HG03565 (cell line): ENCODE data around the gene CEACAM4.

Experiments used
- ATAC-seq: cut with Tn5 transposase; IDR thresholded peaks from one replicate; pipeline ENCODE4 v1.9.1; 2021; ENCODE audit warnings: mild to moderate bottlenecking, moderate library complexity; ENCODE audit not compliant: unreplicated experiment

CEACAM4 gene

DNA sequence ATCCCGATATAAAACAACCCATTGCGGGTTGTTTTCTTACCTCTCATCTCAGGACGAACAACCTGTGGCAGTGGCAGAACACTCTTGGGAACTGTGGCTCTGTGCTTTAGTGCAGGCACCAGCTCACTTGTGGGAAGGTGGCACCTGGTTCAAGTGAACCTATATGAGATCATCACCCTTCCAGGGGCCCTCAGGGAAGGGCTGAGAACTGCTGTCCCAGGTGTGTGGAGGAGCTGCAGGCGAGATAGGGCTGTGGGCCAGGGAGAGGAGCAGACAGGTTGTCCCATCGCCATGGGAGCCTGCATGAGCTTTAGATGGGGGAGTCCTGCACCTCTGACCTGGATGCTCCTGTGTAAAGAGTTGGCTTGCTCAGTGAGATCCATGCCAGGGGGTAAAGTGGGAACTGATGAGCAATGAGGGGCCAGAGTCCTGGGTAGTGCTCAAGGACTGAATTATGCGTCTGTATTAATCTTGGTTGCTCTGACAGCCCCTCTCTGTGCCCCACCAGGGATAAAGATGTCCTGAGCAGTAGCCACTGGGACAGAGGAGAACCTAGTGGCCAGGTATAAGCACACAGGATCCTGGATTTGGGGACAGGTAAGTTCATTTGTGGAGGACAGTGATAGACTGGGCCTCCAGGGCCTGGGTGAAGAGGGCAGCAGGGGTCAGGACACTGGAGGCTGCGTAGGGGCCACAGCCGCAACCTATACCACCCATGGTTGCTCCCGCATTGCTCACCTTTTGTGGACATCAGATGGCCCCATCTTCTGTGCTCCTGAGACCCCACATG, 8.7 kb downstream of the CEACAM4 start:
- ATAC-seq = no peak

GRCh38 chr19:41616792-41617621, 9.9 kb downstream of the CEACAM4 start:
- ATAC-seq = no peak

DNA sequence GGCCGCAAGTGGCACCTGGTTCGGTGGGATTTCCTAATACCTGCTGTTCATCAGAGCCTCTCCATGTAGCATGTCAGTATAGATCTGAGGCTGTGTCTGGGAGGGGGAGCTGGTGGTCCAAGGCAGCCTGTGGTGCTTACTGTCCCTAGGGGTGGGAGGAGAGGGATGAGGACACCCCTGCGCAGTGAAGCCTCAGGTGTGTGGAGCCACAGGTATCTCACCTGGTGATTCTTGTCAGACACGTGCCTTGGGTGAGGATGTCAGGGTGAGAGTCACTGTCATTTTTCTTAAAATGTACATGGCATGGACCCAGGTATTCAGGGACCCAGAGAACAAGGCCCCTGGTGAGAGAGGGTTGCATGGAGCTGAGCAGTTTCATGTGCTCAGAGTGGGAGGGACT, 11.7 kb downstream of the CEACAM4 start:
- ATAC-seq = no peak

DNA sequence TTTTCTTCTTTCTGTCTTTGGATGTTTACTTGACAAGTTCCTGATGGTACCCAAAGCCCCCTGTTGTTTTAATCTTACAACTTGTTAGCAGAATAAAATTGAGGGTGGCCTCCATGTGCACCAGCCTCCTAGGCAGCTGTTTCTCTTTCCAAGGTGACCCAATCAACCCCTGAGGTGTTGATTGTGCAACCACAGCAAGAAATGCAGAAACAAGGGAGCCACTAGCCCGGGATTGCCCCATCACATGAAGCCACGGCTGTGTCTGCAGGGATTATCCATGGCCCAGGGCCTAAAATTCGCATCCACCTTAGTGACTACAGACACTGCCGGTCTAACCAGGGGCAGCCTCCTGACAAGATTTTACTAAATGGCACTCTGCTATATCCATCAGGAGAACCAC, 14.4 kb downstream of the CEACAM4 start:
- no peak for ATAC-seq

- ATAC-seq = no peak
Measured at GRCh38 chr19:41610789-41611188, 16.1 kb downstream of the CEACAM4 start.

- no peak for ATAC-seq
Measured at GRCh38 chr19:41607668-41608067, 19.2 kb downstream of the CEACAM4 start.

- no peak for ATAC-seq
Measured at GRCh38 chr19:41606215-41606837, 20.5 kb downstream of the CEACAM4 start.

GRCh38 chr19:41604831-41605230, 22.0 kb downstream of the CEACAM4 start:
- ATAC-seq = no peak

DNA sequence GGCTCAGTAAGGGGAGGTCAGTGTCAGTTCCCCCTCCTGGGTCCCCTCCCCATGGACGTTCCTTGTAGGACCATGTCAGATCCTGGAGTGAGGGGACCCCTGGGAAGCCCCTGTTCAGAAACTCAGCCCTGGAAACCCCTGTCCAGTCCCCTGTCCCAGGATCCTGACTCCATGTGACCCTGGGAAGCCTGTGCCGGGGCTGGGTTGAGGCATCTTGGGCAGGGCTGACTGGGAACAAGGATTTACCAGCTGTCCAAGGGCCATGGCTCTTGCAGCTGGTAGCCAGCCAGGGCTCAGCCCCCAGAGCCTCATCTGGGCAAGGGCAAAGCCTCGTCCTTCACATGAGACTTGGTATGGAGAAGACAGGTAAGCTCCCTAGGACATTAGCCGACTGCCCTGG, 25.1 kb downstream of the CEACAM4 start:
- no peak for ATAC-seq

DNA sequence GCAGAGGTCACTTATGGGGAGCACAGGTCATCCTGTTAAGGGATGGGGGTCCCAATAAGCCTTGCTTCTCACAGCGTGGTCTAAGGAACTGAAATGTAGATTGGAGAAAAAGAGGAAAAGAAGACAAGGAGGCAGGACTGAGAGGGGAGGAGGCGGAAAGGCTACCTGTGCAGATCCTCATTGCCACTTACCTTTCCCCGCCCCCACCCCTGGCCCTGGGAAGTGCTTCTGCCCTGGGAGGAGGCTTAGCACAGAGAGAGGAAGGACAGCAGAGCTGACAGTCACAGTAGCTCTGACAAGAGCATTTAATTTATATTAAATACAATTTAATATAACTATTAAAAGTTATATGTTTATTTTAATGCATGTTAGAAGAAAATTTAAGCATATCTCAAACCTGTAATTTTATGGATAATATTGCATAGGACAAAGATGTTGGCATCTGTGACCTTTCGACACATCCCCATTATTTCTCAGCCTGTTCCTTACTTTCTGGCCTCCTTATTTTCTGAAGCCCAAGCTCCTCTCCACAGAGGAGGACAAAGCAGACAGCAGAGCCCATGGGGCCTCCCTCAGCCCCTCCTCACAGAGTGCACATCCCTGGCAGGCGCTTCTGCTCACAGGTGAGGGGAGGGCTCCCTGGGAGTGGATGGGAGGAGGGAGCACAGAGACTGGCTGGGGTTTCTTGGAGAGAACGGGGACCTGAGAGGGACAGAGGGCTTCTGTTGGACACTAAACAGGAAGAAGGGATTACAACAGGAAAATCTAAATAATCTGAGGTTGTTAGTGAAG, 27.5 kb downstream of the CEACAM4 start:
- no peak for ATAC-seq

DNA sequence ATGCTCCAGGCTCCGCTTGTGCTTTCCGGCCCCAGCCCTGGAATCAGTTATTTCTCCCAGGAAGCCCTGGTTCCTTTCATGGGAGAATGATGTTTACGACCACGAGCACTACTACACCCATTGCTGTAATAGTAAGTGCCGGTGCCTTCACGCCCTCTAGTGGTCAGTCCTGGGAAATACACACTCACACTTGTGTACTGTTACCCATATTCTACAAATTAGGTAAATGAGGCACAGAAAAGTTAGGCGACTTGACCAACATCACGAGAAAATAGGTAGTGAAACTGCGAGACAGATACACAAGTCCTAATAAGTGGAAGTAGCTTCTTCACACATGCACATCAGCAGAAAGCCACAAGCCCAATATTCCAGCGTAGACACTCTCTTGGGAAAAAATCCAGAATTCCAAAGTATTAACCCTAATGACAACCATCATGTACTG, 29.3 kb downstream of the CEACAM4 start:
- ATAC-seq = peak; percentile 43

DNA sequence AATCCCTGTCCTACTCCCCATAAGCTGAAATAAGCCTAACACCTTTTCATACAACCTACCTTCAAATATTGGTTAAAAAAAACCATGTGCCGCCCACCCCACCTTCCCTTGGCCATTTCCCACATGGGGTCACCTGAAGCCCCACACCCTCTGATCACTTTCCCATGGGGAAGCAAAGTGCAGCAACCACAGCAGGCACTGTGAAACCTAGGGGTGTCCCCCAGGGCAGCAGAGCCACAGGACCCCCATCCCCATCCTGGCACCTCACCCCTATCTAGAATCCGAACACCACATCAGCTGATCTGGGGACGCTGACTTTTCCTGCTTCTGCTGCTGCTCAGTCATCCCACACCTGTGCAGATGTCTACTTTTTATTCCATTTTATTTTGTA, 31.0 kb downstream of the CEACAM4 start:
- no peak for ATAC-seq

GRCh38 chr19:41595258-41595889, 31.5 kb downstream of the CEACAM4 start:
- peak; percentile 74 for ATAC-seq

- no peak for ATAC-seq
Measured at GRCh38 chr19:41591951-41592562, 34.8 kb downstream of the CEACAM4 start.

DNA sequence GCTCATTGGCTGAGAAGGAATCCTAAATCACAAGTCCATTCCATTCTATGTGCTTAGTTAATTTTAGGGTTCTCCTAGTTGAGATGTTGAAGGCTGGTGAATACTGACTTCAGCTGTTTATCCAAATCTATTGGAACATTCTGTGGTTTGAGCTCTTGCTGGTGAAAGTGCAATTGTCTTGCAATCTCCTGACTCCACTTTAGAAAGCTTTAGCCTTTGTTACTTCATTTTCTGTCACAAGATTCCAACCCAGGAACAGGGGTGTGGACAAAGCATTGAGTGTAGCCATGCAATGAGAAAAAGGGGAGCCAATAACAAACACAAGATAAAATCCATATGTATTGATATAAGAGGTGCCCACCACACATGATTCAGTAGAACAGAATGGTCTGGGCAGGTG, 35.9 kb downstream of the CEACAM4 start:
- no peak for ATAC-seq

- ATAC-seq = no peak
Measured at GRCh38 chr19:41589371-41589770, 37.5 kb downstream of the CEACAM4 start.

DNA sequence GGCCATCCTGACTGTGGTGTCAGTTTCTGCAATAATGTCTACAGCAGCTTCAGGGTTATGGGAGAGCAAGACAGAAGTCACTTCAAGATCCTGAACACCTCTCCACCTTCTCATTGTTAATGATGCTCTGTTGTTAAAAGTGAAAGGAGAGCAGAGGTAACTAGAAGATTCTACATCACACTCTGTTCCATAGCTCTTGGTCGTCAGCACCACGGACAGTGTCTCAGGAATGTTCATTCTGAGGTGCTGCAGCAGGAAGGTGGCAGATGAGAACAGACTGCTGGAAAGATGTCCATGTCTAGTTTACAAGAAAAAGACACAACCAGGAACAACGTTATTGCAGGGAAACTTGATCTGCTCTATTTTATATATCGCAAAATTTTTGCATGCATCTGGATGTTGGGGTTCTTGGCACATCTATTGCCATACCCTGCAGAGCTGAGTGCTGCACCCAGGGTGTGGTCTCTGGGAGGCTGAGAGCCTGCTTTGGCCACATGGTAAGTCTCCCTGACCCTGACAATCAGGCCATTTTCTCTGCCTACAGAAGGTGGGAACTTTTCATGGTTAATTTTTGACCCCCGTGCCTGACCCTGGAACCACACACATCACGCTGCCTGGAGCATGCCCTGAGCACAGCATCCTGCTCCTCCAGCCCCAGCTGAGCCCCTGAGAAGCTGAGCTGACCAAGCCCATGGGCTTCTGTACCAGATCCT, 38.2 kb downstream of the CEACAM4 start:
- no peak for ATAC-seq

- ATAC-seq = no peak
Measured at GRCh38 chr19:41587838-41588210, 39.0 kb downstream of the CEACAM4 start.

DNA sequence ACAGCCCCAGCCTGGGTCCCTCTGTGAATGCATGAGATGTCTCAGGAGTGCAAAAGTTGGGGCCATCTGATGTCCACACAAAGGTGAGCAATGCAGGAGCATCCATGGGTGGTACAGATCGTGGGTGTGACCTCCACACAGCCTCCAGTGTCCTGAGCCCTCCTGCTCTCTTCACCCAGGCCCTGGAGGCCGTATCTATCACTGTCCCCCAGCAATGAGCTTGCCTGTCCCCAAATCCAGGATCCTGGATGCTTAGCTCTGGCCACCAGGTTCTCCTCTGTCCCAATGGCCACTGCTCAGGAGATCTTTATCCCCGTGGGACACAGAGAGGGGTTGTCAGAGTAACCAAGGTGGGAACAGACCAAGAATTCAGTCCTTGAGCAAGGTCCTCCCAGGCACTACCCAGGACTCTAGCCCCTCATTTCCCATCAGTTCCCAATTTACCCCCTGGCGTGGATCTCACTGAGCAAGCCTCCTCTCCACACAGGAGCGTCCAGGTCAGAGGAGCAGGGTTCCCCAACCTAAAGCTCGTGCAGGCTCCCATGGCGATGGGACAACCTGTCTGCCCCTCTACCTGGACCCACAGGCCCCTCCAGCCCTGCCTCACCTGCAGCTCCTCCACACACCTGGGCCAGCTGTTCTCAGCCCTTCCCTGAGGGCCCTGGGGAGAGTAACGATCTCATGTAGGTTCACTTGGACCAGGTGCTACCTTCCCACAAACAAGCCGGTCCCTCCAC, 39.6 kb downstream of the CEACAM4 start:
- no peak for ATAC-seq
